Duodenal mucosa (tissue), 2 donors: ENCODE results near the gene FAM171A1.
"Not testable (repeated sequence)": the region's sequence is repeated elsewhere in the genome, so short reads cannot be mapped to it uniquely, and the experiment has no call there.

Source experiments
- H3K27ac ChIP-seq: one replicate; pipeline ENCODE4 v1.7.0; 2013; ENCODE audit warnings: low read depth, low read length
- H3K27me3 ChIP-seq, 2 donors: one replicate each; pipeline ENCODE4 v1.7.0; 2013; ENCODE audit warnings: low read length in 2 of 2, control low read depth in 1 of 2; ENCODE audit not compliant: insufficient read depth in 2 of 2, control insufficient read depth in 1 of 2
- H3K36me3 ChIP-seq, 2 donors: one replicate each; pipeline ENCODE4 v1.7.0; 2013; ENCODE audit warnings: low read length in 2 of 2, control low read depth in 1 of 2; ENCODE audit not compliant: insufficient read depth in 2 of 2, control insufficient read depth in 1 of 2
- H3K4me1 ChIP-seq, 2 donors: one replicate each; pipeline ENCODE4 v1.7.0; 2013; ENCODE audit warnings: low read length in 2 of 2, control low read depth in 1 of 2; ENCODE audit not compliant: insufficient read depth in 2 of 2, control insufficient read depth in 1 of 2
- H3K4me3 ChIP-seq, 2 donors: one replicate each; pipeline ENCODE4 v1.7.0; 2013; ENCODE audit warnings: low read length in 2 of 2, low read depth in 1 of 2
- H3K9ac ChIP-seq, 2 donors: one replicate each; pipeline ENCODE4 v1.7.0; 2013; ENCODE audit warnings: low read length in 2 of 2, low read depth in 1 of 2
- H3K9me3 ChIP-seq, 2 donors: one replicate each; pipeline ENCODE4 v1.7.0; 2013; ENCODE audit warnings: low read length in 2 of 2, control low read depth in 1 of 2; ENCODE audit not compliant: control insufficient read depth in 1 of 2

Gene FAM171A1

DNA sequence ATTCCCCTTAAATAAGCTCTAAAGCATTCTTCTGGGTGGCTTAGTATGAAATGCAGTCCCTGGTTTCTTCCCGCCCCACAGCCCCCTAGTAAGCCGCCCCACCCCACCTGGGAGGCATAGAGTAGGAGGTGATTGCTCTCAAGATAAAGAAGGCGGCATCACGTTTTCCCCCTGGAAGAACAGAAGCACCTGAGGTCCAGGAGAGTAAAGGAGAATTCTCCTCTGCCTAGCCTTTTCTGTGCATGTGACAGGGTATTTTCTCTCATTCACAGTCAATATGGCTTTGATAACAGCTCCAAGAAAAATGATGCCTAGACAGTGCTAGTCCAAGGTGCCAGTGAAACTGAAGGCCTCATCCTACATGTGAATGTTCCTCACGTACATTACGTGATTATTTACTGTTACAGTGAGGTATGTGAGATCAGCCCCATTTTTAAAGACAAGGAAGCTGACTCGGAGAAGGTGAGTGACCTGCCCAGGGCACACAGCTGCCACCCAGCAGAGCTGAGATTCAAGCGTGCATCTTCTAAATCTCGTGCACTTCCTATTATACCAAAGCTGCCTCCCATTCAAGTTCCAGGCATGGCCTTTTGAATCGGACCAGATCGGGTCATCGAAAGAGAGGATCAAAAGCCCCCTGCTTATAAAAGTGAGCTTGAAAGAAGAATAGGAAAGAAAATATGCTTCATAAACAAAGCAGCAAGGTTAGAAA is 59.4 kb downstream of the FAM171A1 start:
- Histone ChIP-seq H3K4me3 (no peak overlapping the region), H3K27ac (no peak overlapping the region), H3K9me3 (no peaks in the 10 kb centered on the region), H3K4me1 (peaks cover 0 to 21% of the 10 kb centered on the region in 2 donors), H3K27me3 (no peaks in the 10 kb centered on the region), H3K9ac (no peak overlapping the region), H3K36me3 (no peaks in the 10 kb centered on the region)

GRCh38 chr10:15310776-15311568 is 60.1 kb downstream of the FAM171A1 start:
- peaks cover 0 to 15% of the 10 kb centered on the region in 2 donors for H3K4me1 ChIP-seq
- H3K36me3 ChIP-seq: no peaks in the 10 kb centered on the region
- H3K27ac ChIP-seq: no peak overlapping the region
- no peaks in the 10 kb centered on the region for H3K9me3 ChIP-seq
- H3K9ac ChIP-seq: no peak overlapping the region
- H3K4me3 ChIP-seq: no peak overlapping the region
- no peaks in the 10 kb centered on the region for H3K27me3 ChIP-seq

GRCh38 chr10:15309221-15309620 is 61.9 kb downstream of the FAM171A1 start:
- no peak overlapping the region for H3K4me3 ChIP-seq
- no peak overlapping the region for H3K9ac ChIP-seq
- H3K36me3 ChIP-seq: no peaks in the 10 kb centered on the region
- H3K9me3 ChIP-seq: no peaks in the 10 kb centered on the region
- peaks cover 0 to 15% of the 10 kb centered on the region in 2 donors for H3K4me1 ChIP-seq
- no peaks in the 10 kb centered on the region for H3K27me3 ChIP-seq
- H3K27ac ChIP-seq: no peak overlapping the region

GRCh38 chr10:15306735-15307280 is 64.3 kb downstream of the FAM171A1 start:
- H3K27me3 ChIP-seq: no peaks in the 10 kb centered on the region
- no peak overlapping the region for H3K9ac ChIP-seq
- no peaks in the 10 kb centered on the region for H3K9me3 ChIP-seq
- no peaks in the 10 kb centered on the region for H3K36me3 ChIP-seq
- H3K27ac ChIP-seq: no peak overlapping the region
- H3K4me1 ChIP-seq: peaks cover 0 to 4% of the 10 kb centered on the region in 2 donors
- H3K4me3 ChIP-seq: no peak overlapping the region

GRCh38 chr10:15305634-15306033 is 65.5 kb downstream of the FAM171A1 start:
- H3K27ac ChIP-seq: no peak overlapping the region
- no peak overlapping the region for H3K9ac ChIP-seq
- no peaks in the 10 kb centered on the region for H3K9me3 ChIP-seq
- H3K4me1 ChIP-seq: no peaks in the 10 kb centered on the region
- no peak overlapping the region for H3K4me3 ChIP-seq
- no peaks in the 10 kb centered on the region for H3K36me3 ChIP-seq
- no peaks in the 10 kb centered on the region for H3K27me3 ChIP-seq

DNA sequence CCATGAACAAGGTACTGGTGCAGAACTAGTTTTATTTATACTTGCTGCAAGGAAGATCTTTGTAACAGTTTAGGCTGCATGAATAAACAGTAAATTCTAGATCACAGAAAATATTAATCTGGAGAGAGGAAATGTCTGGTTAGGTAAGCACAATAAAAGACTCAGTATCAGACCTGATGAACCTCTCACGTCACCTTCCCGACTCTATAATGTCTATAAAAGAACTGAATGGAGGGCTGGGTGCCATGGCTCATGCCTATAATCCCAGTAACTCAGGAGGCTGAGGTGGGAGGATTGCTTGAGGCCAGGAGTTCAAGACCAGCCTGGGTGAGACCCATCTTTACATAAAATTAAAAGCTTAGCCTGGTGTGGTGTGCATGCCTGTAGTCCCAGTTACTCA is 65.9 kb downstream of the FAM171A1 start:
- H3K9me3 ChIP-seq: no peaks in the 10 kb centered on the region
- no peak overlapping the region for H3K4me3 ChIP-seq

DNA sequence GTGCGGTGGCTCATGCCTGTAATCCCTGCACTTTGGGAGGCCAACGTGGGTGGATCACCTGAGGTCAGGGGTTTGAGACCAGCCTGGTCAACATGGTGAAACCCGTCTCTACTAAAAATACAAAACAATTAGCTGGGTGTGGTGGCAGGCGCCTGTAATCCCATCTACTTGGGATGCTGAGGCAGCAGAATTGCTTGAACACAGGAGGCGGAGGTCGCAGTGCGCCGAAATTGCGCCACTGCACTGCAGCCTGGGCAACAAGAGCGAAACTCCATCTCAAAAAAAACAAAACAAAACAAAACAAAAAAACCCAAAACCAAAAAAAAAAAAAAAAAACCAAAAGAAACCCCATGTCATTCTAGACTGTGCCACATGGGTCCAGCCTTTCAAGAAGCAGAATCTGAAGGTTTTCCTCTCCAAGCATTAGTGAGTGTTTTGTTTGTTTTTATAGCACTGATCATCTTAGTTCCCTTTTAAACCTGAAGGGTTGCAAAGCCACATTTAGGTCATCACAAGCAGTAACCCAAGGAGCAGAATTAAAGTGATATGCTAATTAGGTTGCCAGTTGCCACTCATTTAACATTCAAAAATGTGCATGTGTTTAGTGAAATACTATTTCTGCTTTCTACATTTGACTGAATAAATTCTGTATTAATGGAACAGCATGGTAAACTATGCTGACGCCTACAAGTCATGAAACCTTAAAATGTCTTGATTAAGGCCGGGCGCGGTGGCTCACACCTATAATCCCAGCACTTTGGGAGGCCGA is 68.7 kb downstream of the FAM171A1 start:
- H3K4me1 ChIP-seq, H3K27ac ChIP-seq, H3K36me3 ChIP-seq, H3K27me3 ChIP-seq, H3K4me3 ChIP-seq, H3K9me3 ChIP-seq, H3K9ac ChIP-seq: not testable (repeated sequence)

More for the DNA sequence above, 65.9 kb downstream of the FAM171A1 start:
- Histone ChIP-seq H3K4me1 (no peaks in the 10 kb centered on the region), H3K36me3 (no peaks in the 10 kb centered on the region), H3K27ac (no peak overlapping the region), H3K27me3 (no peaks in the 10 kb centered on the region), H3K9ac (no peak overlapping the region)

- Histone ChIP-seq H3K4me1 (no peaks in the 10 kb centered on the region), H3K9ac (no peak overlapping the region), H3K27ac (no peak overlapping the region), H3K36me3 (no peaks in the 10 kb centered on the region), H3K4me3 (no peak overlapping the region), H3K27me3 (no peaks in the 10 kb centered on the region), H3K9me3 (no peaks in the 10 kb centered on the region)
These were observed 70.4 kb downstream of the FAM171A1 start for GRCh38 chr10:15300697-15301096.

- no peak overlapping the region for H3K9ac ChIP-seq
- H3K4me3 ChIP-seq: no peak overlapping the region
- H3K9me3 ChIP-seq: no peaks in the 10 kb centered on the region
- H3K27ac ChIP-seq: no peak overlapping the region
- no peaks in the 10 kb centered on the region for H3K36me3 ChIP-seq
- H3K4me1 ChIP-seq: no peaks in the 10 kb centered on the region
- H3K27me3 ChIP-seq: no peaks in the 10 kb centered on the region
These were observed 70.9 kb downstream of the FAM171A1 start for GRCh38 chr10:15300145-15300544.

GRCh38 chr10:15296701-15297100 is 74.4 kb downstream of the FAM171A1 start:
- no peaks in the 10 kb centered on the region for H3K9me3 ChIP-seq
- no peak overlapping the region for H3K9ac ChIP-seq
- no peak overlapping the region for H3K27ac ChIP-seq
- H3K4me1 ChIP-seq: no peaks in the 10 kb centered on the region
- no peaks in the 10 kb centered on the region for H3K36me3 ChIP-seq
- no peaks in the 10 kb centered on the region for H3K27me3 ChIP-seq
- no peak overlapping the region for H3K4me3 ChIP-seq
